CD4-positive, alpha-beta memory T cell (primary cell): ENCODE results near the gene FXYD5. TPM values are rescaled to one million over a fixed set of nuclear protein-coding genes. Genes with fewer than 3 reads are reported as not detected.

Source experiments
- CTCF ChIA-PET: fragments of 350-600 bp; sonication (Branson Sonifier 250); formaldehyde crosslinking; loops from one replicate; lab custom pipeline; 2021; ENCODE audit warnings: inconsistent platforms; ENCODE audit not compliant: partially characterized antibody; lab: Charles Lee
- POLR2A ChIA-PET: fragments of 350-600 bp; sonication (Branson Sonifier 250); formaldehyde crosslinking; loops from one replicate; lab custom pipeline; 2021; ENCODE audit not compliant: partially characterized antibody; lab: Charles Lee
- DNase-seq, 5 donors: peaks; one replicate each; pipeline versions ENCODE4 v3.0.0 to v3.0.0-alpha.2; 2020 to 2022; ENCODE audit warnings: mixed read lengths in 1 of 5
- H3K27ac ChIP-seq: one replicate; pipeline ENCODE4 v1.7.0; 2013; ENCODE audit warnings: low read depth, low read length
- H3K27me3 ChIP-seq: 2 replicates; pipeline ENCODE4 v1.7.0; 2013; ENCODE audit warnings: mild to moderate bottlenecking, low read length, moderate library complexity; ENCODE audit not compliant: insufficient read depth
- H3K36me3 ChIP-seq: 2 replicates; pipeline ENCODE4 v1.7.0; 2013; ENCODE audit warnings: mild to moderate bottlenecking, low read length, moderate library complexity; ENCODE audit not compliant: insufficient read depth
- H3K4me1 ChIP-seq: 2 replicates; pipeline ENCODE4 v1.7.0; 2013; ENCODE audit warnings: mild to moderate bottlenecking, low read length, moderate library complexity; ENCODE audit not compliant: insufficient read depth
- H3K4me3 ChIP-seq, 2 donors: one replicate each; pipeline ENCODE4 v1.7.0; 2013; ENCODE audit warnings: low read length in 2 of 2, mild to moderate bottlenecking in 1 of 2
- H3K9me3 ChIP-seq, 2 donors: one replicate each; pipeline ENCODE4 v1.7.0; 2013; ENCODE audit warnings: low read length in 2 of 2, control low read depth in 1 of 2; ENCODE audit not compliant: control insufficient read depth in 1 of 2
- H3K27ac Mint-ChIP-seq, 7 donors: one replicate each; pipeline ENCODE4 v1.8.0; 2020 to 2021; ENCODE audit warnings: mixed read lengths in 7 of 7, mild to moderate bottlenecking in 6 of 7, inconsistent platforms in 3 of 7, moderate library complexity in 3 of 7
- H3K27me3 Mint-ChIP-seq, 2 donors: one replicate each; pipeline ENCODE4 v1.8.0; 2020 to 2021; ENCODE audit warnings: mixed read lengths in 2 of 2
- H3K36me3 Mint-ChIP-seq, 2 donors: one replicate each; pipeline ENCODE4 v1.8.0; 2020 to 2021; ENCODE audit warnings: mixed read lengths in 2 of 2, inconsistent platforms in 1 of 2, mild to moderate bottlenecking in 1 of 2
- H3K4me1 Mint-ChIP-seq, 4 donors: one replicate each; pipeline ENCODE4 v1.8.0; 2020 to 2021; ENCODE audit warnings: mixed read lengths in 4 of 4, mild to moderate bottlenecking in 1 of 4
- H3K4me3 Mint-ChIP-seq, 8 donors: one replicate each; pipeline ENCODE4 v1.8.0; 2020 to 2021; ENCODE audit warnings: mixed read lengths in 8 of 8, mild to moderate bottlenecking in 7 of 8, moderate library complexity in 6 of 8, inconsistent platforms in 3 of 8
- H3K9me3 Mint-ChIP-seq, 8 donors: one replicate each; pipeline ENCODE4 v1.8.0; 2020 to 2021; ENCODE audit warnings: mixed read lengths in 8 of 8, mild to moderate bottlenecking in 5 of 8, inconsistent platforms in 3 of 8, moderate library complexity in 1 of 8
- intact Hi-C: fragments of 100-400 bp; cut with micrococcal nuclease; formaldehyde crosslinking; loops from one replicate; pipeline ENCODE4 v1.15.1; 2023
- polyA plus RNA-seq, 2 donors: library from polyadenylated mRNA; unstranded; fragments of 300-500 nt; fragmentation: Illumina TruSeq; gene quantifications; one replicate each; pipeline ENCODE4 v1.2.3, GENCODE V29; 2021
- total RNA-seq, 2 experiments: library from RNA; stranded (reverse); gene quantifications; one replicate each; pipeline ENCODE4 v1.2.3, GENCODE V29; 2021

Gene FXYD5
- total and polyA plus RNA-seq, 4 experiments from 2014 or later: 452 to 833 (median 479) TPM

DNA sequence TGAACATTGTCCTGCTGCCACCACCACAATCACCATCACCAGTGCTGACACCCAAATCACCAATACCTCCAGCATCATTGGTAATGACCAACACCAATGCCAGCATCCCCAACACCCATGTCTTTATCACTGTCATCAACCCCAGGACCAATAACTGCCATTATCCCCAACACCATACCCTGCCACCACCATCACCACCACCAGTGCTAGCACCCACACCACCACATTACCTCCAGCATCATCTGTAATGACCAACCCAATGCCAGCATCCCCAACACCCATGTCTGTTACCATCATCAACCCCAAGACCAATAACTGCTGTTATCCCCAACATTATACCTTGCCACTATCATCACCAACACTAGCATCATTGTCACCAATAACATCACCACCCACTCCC, 22.3 kb upstream of the FXYD5 start:
- no peak for DNase-seq
- no peak overlapping the region for H3K4me3 Mint-ChIP-seq
- Histone ChIP-seq H3K4me1 (no peaks in the 10 kb centered on the region), H3K36me3 (no peaks in the 10 kb centered on the region), H3K27ac (no peak overlapping the region), H3K4me3 (no peak overlapping the region), H3K9me3 (no peaks in the 10 kb centered on the region), H3K27me3 (no peaks in the 10 kb centered on the region)
- peaks cover 0 to 4% of the 10 kb centered on the region in 2 donors for H3K36me3 Mint-ChIP-seq
- H3K27ac Mint-ChIP-seq: peak overlapping the region in 1 of 7 donors; percentile 1
- POLR2A ChIA-PET: no interaction called here
- H3K4me1 Mint-ChIP-seq: peaks cover 2 to 14% (median 7%) of the 10 kb centered on the region in 4 donors
- peaks cover 0 to 8% (median 0%) of the 10 kb centered on the region in 8 donors for H3K9me3 Mint-ChIP-seq
- intact Hi-C loops: no loop called here
- no peaks in the 10 kb centered on the region for H3K27me3 Mint-ChIP-seq
- CTCF ChIA-PET: no interaction called here

DNA sequence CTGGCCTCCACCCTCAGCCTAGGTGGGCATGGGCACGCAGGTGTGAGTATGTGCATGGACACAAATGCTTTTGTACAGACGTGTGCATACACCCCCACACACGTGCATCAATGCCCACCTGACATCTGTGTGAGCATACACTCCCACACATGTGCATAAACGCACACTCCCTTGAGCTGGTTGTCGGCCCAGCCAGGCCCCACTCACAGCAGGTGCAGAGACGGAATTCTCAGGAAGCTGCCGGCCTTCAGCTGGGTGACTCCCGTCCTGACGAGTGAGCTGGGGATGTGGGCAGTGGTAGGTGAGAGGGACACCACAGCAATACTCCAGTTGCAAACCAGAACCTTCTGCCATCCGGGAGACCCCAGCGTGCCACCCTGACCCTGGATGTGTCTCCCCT, 20.7 kb upstream of the FXYD5 start:
- H3K36me3 ChIP-seq: no peaks in the 10 kb centered on the region
- Mint-ChIP-seq H3K4me3 (no peak overlapping the region), H3K36me3 (peaks cover 0 to 4% of the 10 kb centered on the region in 2 donors), H3K27ac (no peak overlapping the region), H3K4me1 (peaks cover 2 to 16% (median 7%) of the 10 kb centered on the region in 4 donors), H3K27me3 (no peaks in the 10 kb centered on the region), H3K9me3 (peaks cover 0 to 8% (median 0%) of the 10 kb centered on the region in 8 donors)
- H3K4me1 ChIP-seq: no peaks in the 10 kb centered on the region
- no peaks in the 10 kb centered on the region for H3K27me3 ChIP-seq
- CTCF ChIA-PET: interaction anchor here (1.0 to 1.2 kb wide), 2 partner anchors 19 to 20 kb away, joined by 3 to 5 read pairs; partner anchors contain the start of gene FXYD5
- DNase-seq: no peak
- no peak overlapping the region for H3K27ac ChIP-seq
- no peak overlapping the region for H3K4me3 ChIP-seq
- no peaks in the 10 kb centered on the region for H3K9me3 ChIP-seq
- POLR2A ChIA-PET: interaction anchor here (1.0 kb wide), 1 partner anchor 9 kb away, joined by 3 read pairs; no protein-coding TSS in a partner anchor
- intact Hi-C loops: no loop called here

DNA sequence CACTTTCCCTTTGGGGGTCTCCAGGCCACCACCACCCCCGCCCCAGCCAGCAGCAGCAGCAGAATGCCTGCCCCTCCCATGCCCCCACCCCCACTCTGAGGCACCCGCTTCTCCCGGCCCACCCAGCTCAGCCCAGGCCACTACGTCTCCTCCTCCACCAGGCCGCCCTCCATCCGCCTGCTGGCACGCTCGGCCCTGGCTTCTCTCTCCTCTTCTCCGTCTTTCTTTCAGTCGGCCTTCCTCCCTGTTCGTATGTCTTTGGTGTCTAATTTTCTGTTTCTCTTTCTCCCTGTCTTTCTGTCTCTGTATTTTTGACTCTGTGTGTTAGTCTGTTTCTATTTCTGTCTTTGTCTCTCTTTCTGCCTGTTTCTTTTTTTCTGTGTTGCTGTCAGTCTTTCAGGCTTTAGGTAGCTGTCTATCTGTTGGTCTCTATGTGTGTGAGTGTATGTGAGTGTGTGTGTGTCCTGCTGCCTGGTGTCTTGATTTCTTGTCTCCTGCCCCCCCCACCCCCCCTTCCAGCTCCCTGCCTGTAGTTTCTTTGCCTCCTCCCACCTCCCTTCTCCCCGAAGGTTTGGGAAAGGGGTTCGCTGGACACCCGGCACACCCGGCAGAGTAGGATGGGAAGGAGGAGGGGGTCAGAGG, 19.8 kb upstream of the FXYD5 start, which contains the start of gene LGI4:
TSS of gene LGI4 (minus strand) at position 459 of the 642 bp plus-strand sequence. CDS start at position 80, 379 bp downstream.
- Mint-ChIP-seq H3K4me3 (no peak within 1 kb of the TSS), H3K27ac (peak within 1 kb of the TSS in 4 of 7 donors; percentile 6 to 71 (median 36)), H3K36me3 (peaks cover 0 to 4% of the 10 kb centered on the region in 2 donors), H3K27me3 (no peaks in the 10 kb centered on the region), H3K4me1 (peaks cover 2 to 21% (median 7%) of the 10 kb centered on the region in 4 donors), H3K9me3 (peaks cover 0 to 8% (median 0%) of the 10 kb centered on the region in 8 donors)
- Histone ChIP-seq H3K9me3 (no peaks in the 10 kb centered on the region), H3K27me3 (no peaks in the 10 kb centered on the region), H3K4me3 (no peak within 1 kb of the TSS), H3K4me1 (no peaks in the 10 kb centered on the region), H3K36me3 (no peaks in the 10 kb centered on the region), H3K27ac (no peak within 1 kb of the TSS)
- no peak for DNase-seq
- ChIA-PET CTCF (interaction anchor here (0.7 to 3.6 kb wide), 4 partner anchors 10 to 67 kb away, joined by 3 to 20 read pairs (median 10); partner anchors contain the start of genes FXYD3 and FXYD5), POLR2A (no interaction called here)
- intact Hi-C loops: loop anchor here (1.0 kb wide), 1 partner anchor 20 kb away; no protein-coding TSS in a partner anchor

DNA sequence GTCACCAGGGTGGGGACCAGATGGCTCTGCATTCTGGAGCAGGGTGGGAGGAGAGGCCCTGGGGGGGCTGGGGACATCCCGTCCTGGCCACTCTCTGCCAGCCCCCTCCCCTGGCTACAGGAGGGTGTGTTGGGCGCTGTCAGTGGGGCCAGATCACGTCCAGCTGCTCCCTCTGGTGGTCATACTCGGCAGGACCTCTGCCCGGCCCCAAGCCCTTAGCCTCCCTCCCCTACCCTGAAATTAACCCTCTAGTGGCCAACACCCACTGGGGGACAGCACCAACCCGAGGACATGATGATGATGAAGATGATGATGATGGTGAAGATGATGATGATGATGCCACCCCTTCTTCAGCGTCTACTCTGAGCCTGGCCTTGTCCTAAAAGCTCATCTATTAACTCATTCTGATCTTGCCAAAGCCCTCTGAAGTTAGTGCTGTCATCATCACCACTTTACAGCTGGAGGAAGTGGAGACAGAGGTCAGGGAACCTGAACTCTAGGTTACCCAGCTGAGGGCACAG, 19.1 kb upstream of the FXYD5 start:
- H3K9me3 ChIP-seq: no peaks in the 10 kb centered on the region
- H3K4me3 ChIP-seq: no peak overlapping the region
- peaks cover 1% of the 10 kb centered on the region for H3K4me1 ChIP-seq
- Mint-ChIP-seq H3K27me3 (no peaks in the 10 kb centered on the region), H3K9me3 (peaks cover 0 to 8% (median 0%) of the 10 kb centered on the region in 8 donors), H3K27ac (peak overlapping the region in 2 of 7 donors; percentile 6 to 71), H3K36me3 (peaks cover 0 to 4% of the 10 kb centered on the region in 2 donors), H3K4me3 (no peak overlapping the region), H3K4me1 (peaks cover 2 to 21% (median 8%) of the 10 kb centered on the region in 4 donors)
- ChIA-PET POLR2A (interaction anchor here (0.8 kb wide), 1 partner anchor 121 kb away, joined by 3 read pairs; no protein-coding TSS in a partner anchor), CTCF (interaction anchor here (1.0 to 3.6 kb wide), 8 partner anchors 7 to 328 kb away, joined by 3 to 20 read pairs (median 5); partner anchors contain the start of genes FXYD3 and FXYD5)
- H3K27me3 ChIP-seq: no peaks in the 10 kb centered on the region
- DNase-seq: peak; percentile 48 to 66 (median 52)
- intact Hi-C loops: loop anchor here (1.0 kb wide), 1 partner anchor 21 kb away; no protein-coding TSS in a partner anchor
- no peak overlapping the region for H3K27ac ChIP-seq
- no peaks in the 10 kb centered on the region for H3K36me3 ChIP-seq

DNA sequence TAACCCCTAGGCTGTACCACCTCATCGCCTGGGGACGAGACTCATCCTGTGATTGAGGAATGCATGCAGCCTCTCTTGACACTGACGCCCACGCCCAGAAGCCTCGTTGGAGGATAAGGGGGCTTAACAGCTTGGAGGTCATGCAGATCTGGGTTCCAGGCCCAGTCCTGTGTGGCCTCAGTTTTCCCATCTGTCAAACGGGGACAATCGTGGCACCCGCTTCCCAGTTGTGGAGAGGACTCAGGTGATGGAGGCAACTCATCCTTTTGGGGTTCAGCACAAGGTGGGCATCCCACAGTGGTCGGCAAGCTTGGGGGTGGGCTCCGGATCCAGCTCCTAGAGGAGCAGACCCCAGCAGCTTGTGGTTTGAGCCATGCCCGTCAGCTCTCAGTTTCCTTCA, 18.3 kb upstream of the FXYD5 start:
- H3K27ac Mint-ChIP-seq: no peak overlapping the region
- H3K4me1 Mint-ChIP-seq: peaks cover 6 to 29% (median 14%) of the 10 kb centered on the region in 4 donors
- peaks cover 7% of the 10 kb centered on the region for H3K4me1 ChIP-seq
- no peak overlapping the region for H3K4me3 ChIP-seq
- no peaks in the 10 kb centered on the region for H3K27me3 ChIP-seq
- intact Hi-C loops: no loop called here
- no peak for DNase-seq
- no peaks in the 10 kb centered on the region for H3K9me3 ChIP-seq
- CTCF ChIA-PET: interaction anchor here (0.7 to 3.6 kb wide), 10 partner anchors 8 to 328 kb away, joined by 3 to 20 read pairs (median 4); partner anchors contain the start of genes FXYD3 and FXYD5
- peaks cover 0 to 4% of the 10 kb centered on the region in 2 donors for H3K36me3 Mint-ChIP-seq
- POLR2A ChIA-PET: no interaction called here
- no peak overlapping the region for H3K27ac ChIP-seq
- no peak overlapping the region for H3K4me3 Mint-ChIP-seq
- no peaks in the 10 kb centered on the region for H3K27me3 Mint-ChIP-seq
- no peaks in the 10 kb centered on the region for H3K36me3 ChIP-seq
- peaks cover 0 to 8% (median 0%) of the 10 kb centered on the region in 8 donors for H3K9me3 Mint-ChIP-seq

DNA sequence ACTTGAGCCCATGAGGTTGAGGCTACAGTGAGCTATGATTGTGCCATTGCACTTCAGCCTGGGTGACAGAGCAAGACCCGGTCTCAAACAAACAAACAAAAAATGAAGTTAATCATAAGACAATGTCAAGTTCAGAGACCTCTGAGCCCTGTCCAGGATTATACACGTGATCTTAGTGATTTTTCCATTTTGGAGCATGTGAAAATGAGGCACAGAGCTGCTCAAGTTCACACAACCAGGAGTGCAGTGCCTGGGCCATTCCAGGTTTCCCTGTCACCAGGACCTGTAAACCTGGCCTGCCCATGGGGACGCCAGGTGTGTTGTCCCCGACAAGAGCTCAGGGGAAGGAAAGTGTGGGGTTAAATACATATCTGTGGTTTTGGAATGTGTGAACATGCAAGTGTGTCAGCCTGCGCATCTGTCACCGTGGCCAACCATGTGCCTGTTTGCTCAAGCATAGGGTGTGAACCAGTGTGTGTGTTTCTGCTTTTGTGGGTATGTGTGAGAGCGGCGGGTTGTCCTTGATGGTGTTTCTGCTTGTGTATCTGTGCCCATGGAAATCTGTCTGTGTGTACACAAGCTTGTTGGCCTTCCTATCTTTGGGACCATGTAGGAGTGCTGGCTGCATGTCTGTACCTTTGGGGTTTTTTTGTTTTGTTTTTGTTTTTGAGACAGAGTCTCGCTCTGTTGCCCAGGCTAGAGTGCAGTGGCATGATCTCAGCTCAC, 17.4 kb upstream of the FXYD5 start:
- Mint-ChIP-seq H3K9me3 (peaks cover 0 to 8% (median 0%) of the 10 kb centered on the region in 8 donors), H3K4me1 (peaks cover 14 to 38% (median 23%) of the 10 kb centered on the region in 4 donors), H3K27ac (peak overlapping the region in 3 of 7 donors; percentile 22 to 51 (median 30)), H3K36me3 (peaks cover 2 to 4% of the 10 kb centered on the region in 2 donors), H3K4me3 (no peak overlapping the region), H3K27me3 (no peaks in the 10 kb centered on the region)
- ChIA-PET CTCF (interaction anchor here (0.6 to 3.6 kb wide), 6 partner anchors 9 to 133 kb away, joined by 3 to 20 read pairs (median 4); partner anchors contain the start of genes FXYD3 and FXYD5), POLR2A (interaction anchor here (1.4 kb wide), 1 partner anchor 13 kb away, joined by 6 read pairs; no protein-coding TSS in a partner anchor)
- Histone ChIP-seq H3K9me3 (no peaks in the 10 kb centered on the region), H3K27ac (no peak overlapping the region), H3K27me3 (no peaks in the 10 kb centered on the region), H3K4me3 (no peak overlapping the region), H3K36me3 (no peaks in the 10 kb centered on the region), H3K4me1 (peaks cover 15% of the 10 kb centered on the region)
- intact Hi-C loops: no loop called here
- DNase-seq: no peak
